Neural cell (in vitro differentiated cells): ENCODE measurements around the gene FHIT.

ENCODE experiments used
- EZH2 ChIP-seq: fragments of 200-600, 300-800 bp; shearing (Covaris generic), sonication (generic); IDR thresholded peaks from 2 replicates; pipeline ENCODE4 v1.6.1; 2014; ENCODE audit warnings: antibody characterized with exemption, low read length, borderline replicate concordance, mild to moderate bottlenecking; ENCODE audit not compliant: insufficient read depth, poor library complexity, severe bottlenecking
- RAD21 ChIP-seq: fragments of 450-650 bp; conservative IDR thresholded peaks from 2 replicates; pipeline ENCODE4 v1.6.1; 2014; ENCODE audit warnings: antibody characterized with exemption, mild to moderate bottlenecking, moderate library complexity
- TF ChIP-seq, protein P1 (sequence below): fragments of 450-650 bp; IDR thresholded peaks from 2 replicates; pipeline ENCODE4 v1.5.1; 2014; ENCODE audit warnings: antibody characterized with exemption, mild to moderate bottlenecking, moderate library complexity; ENCODE audit not compliant: poor library complexity, severe bottlenecking

DNA sequence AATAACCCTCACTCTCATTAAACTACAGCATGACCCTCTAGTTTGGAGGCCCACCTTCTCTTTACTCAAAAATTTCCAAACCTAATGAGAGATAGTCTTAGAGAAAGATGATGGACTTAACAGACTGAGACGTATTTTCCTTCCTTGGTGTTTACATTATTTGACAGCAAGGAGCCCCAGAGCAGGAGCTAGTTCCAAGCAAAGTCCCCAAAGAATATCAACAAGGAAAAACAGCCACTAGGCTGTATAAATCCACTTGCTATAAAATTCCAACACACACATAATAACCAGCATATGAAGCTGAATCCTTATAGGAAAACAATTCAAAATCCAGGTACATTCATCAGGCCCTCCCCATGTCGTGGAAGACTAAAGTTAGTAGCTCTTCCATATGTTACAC, 660.0 kb downstream of the FHIT start:
- TF ChIP-seq EZH2 (no peak), RAD21 (no peak)
- TF ChIP-seq, protein P1, sequence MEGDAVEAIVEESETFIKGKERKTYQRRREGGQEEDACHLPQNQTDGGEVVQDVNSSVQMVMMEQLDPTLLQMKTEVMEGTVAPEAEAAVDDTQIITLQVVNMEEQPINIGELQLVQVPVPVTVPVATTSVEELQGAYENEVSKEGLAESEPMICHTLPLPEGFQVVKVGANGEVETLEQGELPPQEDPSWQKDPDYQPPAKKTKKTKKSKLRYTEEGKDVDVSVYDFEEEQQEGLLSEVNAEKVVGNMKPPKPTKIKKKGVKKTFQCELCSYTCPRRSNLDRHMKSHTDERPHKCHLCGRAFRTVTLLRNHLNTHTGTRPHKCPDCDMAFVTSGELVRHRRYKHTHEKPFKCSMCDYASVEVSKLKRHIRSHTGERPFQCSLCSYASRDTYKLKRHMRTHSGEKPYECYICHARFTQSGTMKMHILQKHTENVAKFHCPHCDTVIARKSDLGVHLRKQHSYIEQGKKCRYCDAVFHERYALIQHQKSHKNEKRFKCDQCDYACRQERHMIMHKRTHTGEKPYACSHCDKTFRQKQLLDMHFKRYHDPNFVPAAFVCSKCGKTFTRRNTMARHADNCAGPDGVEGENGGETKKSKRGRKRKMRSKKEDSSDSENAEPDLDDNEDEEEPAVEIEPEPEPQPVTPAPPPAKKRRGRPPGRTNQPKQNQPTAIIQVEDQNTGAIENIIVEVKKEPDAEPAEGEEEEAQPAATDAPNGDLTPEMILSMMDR, result no peak
